HEK293T (cell line): ENCODE results near the gene GJB4.

Source experiments
- ELF4 ChIP-seq: fragments of 450-650 bp; IDR thresholded peaks from 2 replicates; pipeline ENCODE4 v1.6.1; 2017; ENCODE audit warnings: antibody characterized with exemption
- FOXA1 ChIP-seq: fragments of 450-650 bp; IDR thresholded peaks from 2 replicates; pipeline ENCODE4 v1.6.1; 2016; ENCODE audit warnings: mild to moderate bottlenecking
- L3MBTL2 ChIP-seq: fragments of 450-650 bp; conservative IDR thresholded peaks from 2 replicates; pipeline ENCODE4 v1.6.1; 2016; ENCODE audit warnings: mild to moderate bottlenecking
- PKNOX1 ChIP-seq: fragments of 450-650 bp; IDR thresholded peaks from 2 replicates; pipeline ENCODE4 v1.6.1; 2016
- TARDBP ChIP-seq: fragments of 450-650 bp; IDR thresholded peaks from 2 replicates; pipeline ENCODE4 v1.6.1; 2016
- ZNF384 ChIP-seq: fragments of 450-650 bp; IDR thresholded peaks from 2 replicates; pipeline ENCODE4 v1.6.1; 2016

GRCh38 chr1:34746785-34747637, 12.5 kb upstream of the GJB4 start:
- TF ChIP-seq TARDBP, result no peak
- TF ChIP-seq FOXA1, result no peak
- no peak for TF ChIP-seq PKNOX1
- TF ChIP-seq ELF4, result no peak
- no peak for TF ChIP-seq L3MBTL2
- no peak for TF ChIP-seq ZNF384
